Endothelial cell of umbilical vein (primary cell): Measurements from ENCODE around the gene UST. TPM values are rescaled to one million over a fixed set of nuclear protein-coding genes. Genes with fewer than 3 reads are reported as not detected.

Experiments used
- BruUV-seq: library from RNA; stranded (reverse); fragments of 400-500 nt; replicated peaks from 2 replicates; lab custom pipeline; 2021; lab: Mats Ljungman, UMichigan
- CTCF ChIA-PET: fragments of 300-600, 350-600 bp; sonication (Branson Sonifier 250); formaldehyde crosslinking; loops from one replicate; lab custom pipeline; 2021; ENCODE audit warnings: antibody characterized with exemption, inconsistent platforms; lab: Charles Lee
- POLR2A ChIA-PET: fragments of 300-600, 350-600 bp; sonication (Branson Sonifier 250); formaldehyde crosslinking; loops from one replicate; lab custom pipeline; 2021; ENCODE audit warnings: antibody characterized with exemption, inconsistent platforms; lab: Charles Lee
- DNase-seq: peaks from one replicate; pipeline ENCODE4 v3.0.0-alpha.2; 2011; ENCODE audit warnings: low read depth, low spot score
- FAIRE-seq: peaks from 2 replicates; lab custom pipeline; 2011; peaks lifted over from hg19 to GRCh38; lab: Jason Lieb, UNC
- H2AFZ ChIP-seq: 2 replicates; pipeline ENCODE4 v1.6.0; 2012; ENCODE audit warnings: low read depth, low read length, control low read depth, inconsistent platforms
- H3K27ac ChIP-seq: 2 replicates; pipeline ENCODE4 v1.5.1; 2011; ENCODE audit warnings: low read depth, mild to moderate bottlenecking, control low read depth, low read length, moderate library complexity; ENCODE audit not compliant: insufficient read depth
- H3K27me3 ChIP-seq, 2 experiments: 2 replicates each; pipeline versions ENCODE4 v1.6.0 to v1.6.1; 2011; ENCODE audit warnings: low read length in 2 of 2, mixed read lengths in 1 of 2; ENCODE audit not compliant: control insufficient read depth in 2 of 2, insufficient read depth in 2 of 2
- H3K36me3 ChIP-seq, 2 experiments: 2 replicates in 1 of 2; 3 replicates in 1 of 2; pipeline ENCODE4 v1.5.1; 2011; ENCODE audit warnings: low read length in 2 of 2, mild to moderate bottlenecking in 1 of 2, moderate library complexity in 1 of 2; ENCODE audit not compliant: control insufficient read depth in 2 of 2, insufficient read depth in 2 of 2; ENCODE audit errors: extremely low read depth in 1 of 2
- H3K4me1 ChIP-seq: 3 replicates; pipeline ENCODE4 v1.5.1; 2011; ENCODE audit warnings: mild to moderate bottlenecking, low read length; ENCODE audit not compliant: control insufficient read depth, insufficient read depth; ENCODE audit errors: extremely low read depth
- H3K4me2 ChIP-seq: 2 replicates; pipeline ENCODE4 v1.6.1; 2011; ENCODE audit warnings: low read length, control low read depth, mixed read lengths; ENCODE audit not compliant: insufficient read depth
- H3K4me3 ChIP-seq, 3 experiments: fragments of 200-600 bp in 1 of 3; sonication (generic), shearing (Covaris generic) in 1 of 3; replicated peaks in 1 of 3; 2 replicates each; pipeline ENCODE4 v1.5.1; 2011 to 2016; ENCODE audit warnings: control low read depth in 3 of 3, low read length in 3 of 3, mild to moderate bottlenecking in 2 of 3, inconsistent platforms in 1 of 3, low read depth in 1 of 3, moderate library complexity in 1 of 3; ENCODE audit not compliant: insufficient read depth in 1 of 3
- H3K79me2 ChIP-seq: 2 replicates; pipeline ENCODE4 v1.6.0; 2012; ENCODE audit warnings: low read length, inconsistent platforms; ENCODE audit not compliant: control insufficient read depth, insufficient read depth
- H3K9ac ChIP-seq: replicated peaks from 2 replicates; pipeline ENCODE3; 2011; ENCODE audit warnings: low read length, control low read depth; ENCODE audit not compliant: insufficient read depth; ENCODE audit errors: extremely low read depth
- H3K9me1 ChIP-seq: replicated peaks from 3 replicates; pipeline ENCODE4 v1.6.0; 2011; ENCODE audit warnings: mild to moderate bottlenecking, low read length; ENCODE audit not compliant: control insufficient read depth, insufficient read depth; ENCODE audit errors: extremely low read depth
- H3K9me3 ChIP-seq: replicated peaks from 2 replicates; pipeline ENCODE4 v1.5.1; 2012; ENCODE audit warnings: low read length, inconsistent platforms; ENCODE audit not compliant: control insufficient read depth, insufficient read depth
- H4K20me1 ChIP-seq: replicated peaks from 2 replicates; pipeline ENCODE3; 2011; ENCODE audit warnings: mild to moderate bottlenecking, low read length; ENCODE audit not compliant: control insufficient read depth, insufficient read depth; ENCODE audit errors: extremely low read depth
- CTCF ChIP-seq, 2 donors: IDR thresholded peaks; 1 replicate in 1 of 2; 2 replicates in 1 of 2; pipeline ENCODE4 v1.5.1; 2011; ENCODE audit warnings: low read length in 2 of 2, mild to moderate bottlenecking in 2 of 2, moderate library complexity in 2 of 2, control low read depth in 1 of 2, inconsistent platforms in 1 of 2, low read depth in 1 of 2; ENCODE audit not compliant: insufficient read depth in 1 of 2; ENCODE audit errors: extremely low read depth in 1 of 2
- EZH2 ChIP-seq: IDR thresholded peaks from 2 replicates; pipeline ENCODE4 v1.6.1; 2012; ENCODE audit warnings: borderline replicate concordance, low read depth, mild to moderate bottlenecking, moderate library complexity, low read length, inconsistent platforms; ENCODE audit not compliant: severe bottlenecking
- FOS ChIP-seq: IDR thresholded peaks from 2 replicates; pipeline ENCODE4 v1.6.1; 2011; ENCODE audit warnings: mild to moderate bottlenecking, low read length, moderate library complexity, borderline replicate concordance; ENCODE audit not compliant: insufficient read depth
- GATA2 ChIP-seq: IDR thresholded peaks from 2 replicates; pipeline ENCODE4 v1.7.0; 2011; ENCODE audit warnings: low read depth, mild to moderate bottlenecking, moderate library complexity, mixed read lengths, low read length; ENCODE audit not compliant: insufficient read length, insufficient read depth
- JUN ChIP-seq: IDR thresholded peaks from 2 replicates; pipeline ENCODE4 v1.6.1; 2011; ENCODE audit warnings: borderline replicate concordance, low read depth; ENCODE audit not compliant: insufficient read length, insufficient read depth
- MAX ChIP-seq: IDR thresholded peaks from 2 replicates; pipeline ENCODE4 v1.6.1; 2011; ENCODE audit not compliant: insufficient read depth, insufficient read length
- MYC ChIP-seq: IDR thresholded peaks from one replicate; pipeline ENCODE4 v1.6.1; 2011; ENCODE audit warnings: mild to moderate bottlenecking, low read depth, low read length
- POLR2A ChIP-seq: IDR thresholded peaks from 2 replicates; pipeline ENCODE4 v1.6.1; 2012; ENCODE audit warnings: low read depth, mild to moderate bottlenecking, control low read depth, low read length
- POLR2AphosphoS5 ChIP-seq: IDR thresholded peaks from 2 replicates; pipeline ENCODE4 v1.6.1; 2012; ENCODE audit warnings: low read depth, mild to moderate bottlenecking, control low read depth, low read length, moderate library complexity; ENCODE audit not compliant: insufficient read depth
- dilution Hi-C: fragments of 300-500 bp; cut with MboI; formaldehyde crosslinking; loops from one replicate; pipeline ENCODE4 v1.15.0; 2019; ENCODE audit warnings: low sequenced_read_pairs; ENCODE audit not compliant: extremely low pct_ligation_motif_present
- intact Hi-C: fragments of 100-400 bp; cut with micrococcal nuclease; formaldehyde crosslinking; loops from one replicate; pipeline ENCODE4 v1.10.0; 2022
- polyA plus RNA-seq, 4 experiments: library from polyadenylated mRNA; depleted of rRNA in 3 of 4; stranded (reverse) in 3 of 4; unstranded in 1 of 4; fragments of >200 nt; gene quantifications; 2 replicates each; pipeline versions ENCODE4 v1.2.1 to v1.2.3, GENCODE V29; 2011 to 2012; ENCODE audit warnings: missing spikeins in 1 of 4
- total RNA-seq: library from RNA; stranded (reverse); gene quantifications from 2 replicates; pipeline ENCODE4 v1.2.3, GENCODE V29; 2021

The UST gene
- total and polyA plus RNA-seq, 2 donors (not counting 3 experiments of a cell fraction or from before 2014, with no cell fraction given), result 0.26 to 0.84 TPM

DNA sequence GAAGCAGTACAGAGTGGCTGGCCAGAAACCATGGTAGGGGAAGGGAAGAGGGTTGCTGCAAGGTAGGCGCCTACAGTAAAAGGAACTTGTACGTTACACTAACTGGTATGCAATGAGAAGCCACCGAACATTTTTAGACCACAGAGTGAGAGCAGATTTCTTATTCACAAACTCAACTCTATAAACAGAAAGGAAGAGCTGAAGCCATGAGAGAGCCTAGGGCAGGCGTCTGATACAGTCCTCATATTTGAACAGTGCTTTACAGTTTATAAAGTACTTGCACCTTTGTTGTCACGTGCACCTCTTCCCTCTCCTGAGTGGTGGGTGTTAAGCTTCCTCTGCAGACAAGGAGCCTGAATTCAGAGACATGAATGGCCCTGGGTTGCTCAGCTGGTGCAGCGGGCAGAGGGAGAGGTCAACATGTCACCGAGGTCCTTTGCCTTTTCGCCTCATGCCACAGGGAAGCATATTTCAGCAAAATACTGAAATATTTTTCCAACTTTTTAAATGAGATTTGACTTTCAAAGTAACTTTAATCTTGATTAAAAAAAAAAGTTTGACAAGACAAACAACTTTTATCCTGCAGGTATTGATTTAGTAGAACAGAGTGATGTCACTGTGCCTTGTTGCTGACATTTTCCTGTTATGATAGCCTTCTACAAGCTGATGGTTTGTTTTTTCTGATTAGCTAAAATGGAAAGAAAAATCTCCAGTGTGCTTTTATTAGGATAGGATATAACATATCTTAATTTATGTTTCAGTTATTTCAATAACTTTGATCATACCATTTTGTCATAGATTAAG, 23.8 kb downstream of the UST start:
- POLR2A ChIA-PET, result no interaction called here
- Histone ChIP-seq H3K27me3 (peaks cover 0 to 2% of the 10 kb centered on the region in 2 experiments), H3K9me1 (no peaks in the 10 kb centered on the region), H3K36me3 (no peaks in the 10 kb centered on the region), H3K4me1 (no peaks in the 10 kb centered on the region), H3K79me2 (no peaks in the 10 kb centered on the region), H3K9ac (no peak overlapping the region), H3K27ac (no peak overlapping the region), H3K4me2 (no peak overlapping the region), H3K9me3 (no peaks in the 10 kb centered on the region), H2AFZ (no peak overlapping the region), H4K20me1 (no peaks in the 10 kb centered on the region), H3K4me3 (no peak overlapping the region)
- FAIRE-seq (no peak), DNase-seq (no peak)
- intact Hi-C loops (no loop called here), dilution Hi-C loops (no loop called here)
- no TSS peak for BruUV-seq
- TF ChIP-seq GATA2, result no peak
- no peak for TF ChIP-seq POLR2A
- TF ChIP-seq MAX, result no peak
- no peak for TF ChIP-seq EZH2
- no peak for TF ChIP-seq CTCF (IDR thresholded peaks at IDR 0.05; ENCODE audit: extremely low read depth in 1 of 2, insufficient read depth in 1 of 2, low read depth in 1 of 2, low read length in 2 of 2)
- TF ChIP-seq MYC, result no peak
- TF ChIP-seq JUN, result no peak
- no peak for TF ChIP-seq POLR2AphosphoS5
- TF ChIP-seq FOS, result no peak
- CTCF ChIA-PET, result no interaction called here
